HCT116 (cell line): Measurements from ENCODE around the gene IKZF3.
A peak's percentile ranks its signal among the peaks of the same experiment; 100 is the strongest.

Experiments
- EGR1 ChIP-seq: IDR thresholded peaks from 2 replicates; pipeline ENCODE4 v1.6.1; 2012; ENCODE audit warnings: low read depth
- EZH2 ChIP-seq: fragments of 200-600 bp; sonication (generic); IDR thresholded peaks from 2 replicates; pipeline ENCODE4 v1.6.1; 2017; ENCODE audit warnings: antibody characterized with exemption, mixed run types
- EZH2phosphoT487 ChIP-seq: fragments of 200-600 bp; IDR thresholded peaks from 2 replicates; pipeline ENCODE4 v1.6.1; 2018; ENCODE audit warnings: antibody characterized with exemption, borderline replicate concordance
- MAX ChIP-seq: IDR thresholded peaks from 2 replicates; pipeline ENCODE4 v1.6.1; 2012
- POLR2A ChIP-seq: IDR thresholded peaks from 2 replicates; pipeline ENCODE4 v1.7.0; 2011; ENCODE audit warnings: borderline replicate concordance; ENCODE audit not compliant: insufficient read depth, insufficient read length; ENCODE audit errors: extremely low read depth
- POLR2AphosphoS5 ChIP-seq: IDR thresholded peaks from 2 replicates; pipeline ENCODE4 v1.6.1; 2011; ENCODE audit warnings: mild to moderate bottlenecking, low read depth, low read length, moderate library complexity
- TF ChIP-seq, protein P1 (sequence below), 3 experiments: fragments of 200-600 bp in 1 of 3; sonication (generic) in 1 of 3; IDR thresholded peaks in 2 of 3; conservative IDR thresholded peaks in 1 of 3; 2 replicates each; pipeline ENCODE4 v1.5.1; 2012 to 2017; ENCODE audit warnings: low read depth in 2 of 3, low read length in 2 of 3, antibody characterized with exemption in 1 of 3, borderline replicate concordance in 1 of 3, control low read depth in 1 of 3, mild to moderate bottlenecking in 1 of 3, mixed read lengths in 1 of 3, mixed run types in 1 of 3, moderate library complexity in 1 of 3; ENCODE audit not compliant: insufficient read depth in 1 of 3
- TF ChIP-seq, protein P2 (sequence below): IDR thresholded peaks from 2 replicates; pipeline ENCODE4 v1.6.1; 2012

DNA sequence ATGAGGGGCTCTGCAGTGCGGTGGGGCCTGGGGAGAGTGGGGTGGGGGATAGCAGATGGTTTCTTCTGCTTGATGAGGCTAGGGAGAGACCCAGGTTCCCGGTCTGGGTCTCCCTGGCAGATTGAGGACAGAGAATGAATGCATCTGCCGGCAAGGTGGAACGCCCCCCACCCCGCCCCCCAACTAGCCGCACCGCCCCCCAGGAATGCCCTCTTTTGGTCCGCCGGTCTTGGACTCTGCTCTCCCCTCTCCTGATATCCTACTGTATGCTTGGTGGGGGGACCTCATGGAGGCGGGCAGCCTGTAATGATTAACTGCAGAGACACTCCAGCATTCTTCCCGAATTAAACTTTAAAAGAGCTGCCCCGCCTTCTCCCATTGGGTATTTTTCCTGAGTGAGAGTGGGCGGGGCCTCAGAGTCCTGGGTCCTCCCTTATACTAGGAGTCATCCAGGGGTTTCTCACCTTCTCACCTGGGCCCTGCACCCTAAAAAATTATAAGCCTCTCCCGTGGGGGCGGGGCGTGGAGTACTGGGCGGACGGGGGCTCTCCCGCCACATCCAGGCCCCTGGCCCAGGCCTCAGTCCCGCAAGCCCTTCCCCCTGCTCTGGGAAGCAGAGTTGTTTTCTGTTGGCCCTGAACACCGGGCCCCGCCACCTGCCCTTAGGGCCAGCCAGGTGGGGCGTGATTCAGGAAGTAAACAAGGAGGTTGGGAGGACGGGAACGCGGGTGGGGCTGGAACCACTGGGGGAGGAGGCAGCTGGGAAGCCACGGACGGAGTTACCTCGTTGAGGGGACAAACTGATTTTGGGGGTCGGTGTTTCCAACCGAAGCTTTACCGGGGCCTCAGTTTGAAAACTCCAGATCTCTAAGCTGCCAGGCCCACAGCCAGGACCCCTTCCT, 124.9 kb downstream of the IKZF3 start:
- no peak for TF ChIP-seq POLR2A
- TF ChIP-seq, protein P1, sequence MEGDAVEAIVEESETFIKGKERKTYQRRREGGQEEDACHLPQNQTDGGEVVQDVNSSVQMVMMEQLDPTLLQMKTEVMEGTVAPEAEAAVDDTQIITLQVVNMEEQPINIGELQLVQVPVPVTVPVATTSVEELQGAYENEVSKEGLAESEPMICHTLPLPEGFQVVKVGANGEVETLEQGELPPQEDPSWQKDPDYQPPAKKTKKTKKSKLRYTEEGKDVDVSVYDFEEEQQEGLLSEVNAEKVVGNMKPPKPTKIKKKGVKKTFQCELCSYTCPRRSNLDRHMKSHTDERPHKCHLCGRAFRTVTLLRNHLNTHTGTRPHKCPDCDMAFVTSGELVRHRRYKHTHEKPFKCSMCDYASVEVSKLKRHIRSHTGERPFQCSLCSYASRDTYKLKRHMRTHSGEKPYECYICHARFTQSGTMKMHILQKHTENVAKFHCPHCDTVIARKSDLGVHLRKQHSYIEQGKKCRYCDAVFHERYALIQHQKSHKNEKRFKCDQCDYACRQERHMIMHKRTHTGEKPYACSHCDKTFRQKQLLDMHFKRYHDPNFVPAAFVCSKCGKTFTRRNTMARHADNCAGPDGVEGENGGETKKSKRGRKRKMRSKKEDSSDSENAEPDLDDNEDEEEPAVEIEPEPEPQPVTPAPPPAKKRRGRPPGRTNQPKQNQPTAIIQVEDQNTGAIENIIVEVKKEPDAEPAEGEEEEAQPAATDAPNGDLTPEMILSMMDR (IDR thresholded peaks at IDR 0.05 in 2 of 3, conservative IDR thresholded peaks at IDR 0.05 in 1 of 3; ENCODE audit: borderline replicate concordance in 1 of 3, insufficient read depth in 1 of 3, low read depth in 2 of 3, low read length in 2 of 3): no peak
- peak; percentile 41; the same call in 1 of the 2 replicates for TF ChIP-seq EGR1
- peak; percentile 83; the same call in 1 of the 2 replicates for TF ChIP-seq MAX
- no peak for TF ChIP-seq EZH2phosphoT487
- TF ChIP-seq POLR2AphosphoS5: peak; percentile 31
- TF ChIP-seq EZH2: no peak
- TF ChIP-seq, protein P2, sequence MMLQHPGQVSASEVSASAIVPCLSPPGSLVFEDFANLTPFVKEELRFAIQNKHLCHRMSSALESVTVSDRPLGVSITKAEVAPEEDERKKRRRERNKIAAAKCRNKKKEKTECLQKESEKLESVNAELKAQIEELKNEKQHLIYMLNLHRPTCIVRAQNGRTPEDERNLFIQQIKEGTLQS: no peak
